Measurements from ENCODE around the gene JSRP1. TPM values are rescaled to one million over a fixed set of nuclear protein-coding genes. Genes with fewer than 3 reads are reported as not detected.

JSRP1 gene
- total and polyA plus RNA-seq, 10 of the 15 experiments (the other 5 are each of a cell fraction or from before 2014, with no cell fraction given), result 0.41 to 0.91 (median 0.49) TPM; not detected in 7

DNA sequence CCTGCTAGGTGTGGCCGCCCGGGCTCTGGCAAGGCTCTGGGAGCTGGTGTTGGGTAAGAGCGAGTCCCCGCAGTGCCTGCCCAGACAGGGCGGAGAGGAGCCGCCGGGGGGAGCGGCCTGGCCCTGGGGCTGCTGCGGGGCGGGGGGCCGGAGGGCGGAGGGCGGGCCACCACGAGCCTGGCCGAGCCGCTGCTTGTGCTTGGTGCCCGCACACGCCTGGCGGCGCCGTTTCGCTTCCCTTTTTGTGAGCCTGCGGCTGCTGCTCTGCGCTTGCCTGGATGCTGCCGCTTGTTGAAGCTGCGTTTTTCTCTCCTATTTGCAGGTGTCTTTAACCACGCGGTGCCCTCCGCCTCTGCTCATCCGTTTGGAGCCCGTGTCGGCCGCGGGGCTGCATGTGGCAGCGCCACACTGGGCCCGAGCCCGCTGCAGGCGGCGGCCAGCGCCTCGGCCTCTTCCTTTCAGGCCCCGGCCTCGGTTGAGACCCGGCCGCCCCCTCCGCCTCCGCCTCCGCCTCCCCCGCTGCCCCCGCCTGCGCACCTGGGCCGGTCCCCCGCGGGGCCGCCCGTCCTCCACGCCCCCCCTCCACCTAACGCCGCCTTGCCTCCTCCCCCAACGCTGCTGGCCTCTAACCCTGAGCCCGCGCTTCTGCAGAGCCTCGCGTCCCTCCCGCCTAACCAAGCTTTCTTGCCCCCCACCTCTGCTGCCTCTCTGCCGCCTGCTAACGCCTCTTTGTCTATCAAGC lies 28.6 kb downstream of the JSRP1 start:
- no peak for FAIRE-seq
- no peak overlapping the region for H3K4me3 ChIP-seq
- RAD21 ChIA-PET (ENCODE audit: unreplicated experiment), result interaction anchor here (0.9 to 1.5 kb wide), 3 partner anchors 8 to 72 kb away, joined by 3 to 4 read pairs (median 3); partner anchors contain the start of gene PLEKHJ1
- no peak for DNase-seq (ENCODE audit: low read depth, low spot score)
- no peak overlapping the region for H3K4me2 ChIP-seq (ENCODE audit: control insufficient read depth, insufficient read depth)
- CTCF ChIA-PET, result interaction anchor here (0.5 to 2.0 kb wide), 2 partner anchors 51 to 72 kb away, joined by 3 to 6 read pairs; no protein-coding TSS in a partner anchor
- H3K9ac ChIP-seq (ENCODE audit: control insufficient read depth, insufficient read depth, low read length), result no peak overlapping the region
- H2AFZ ChIP-seq (ENCODE audit: control insufficient read depth, low read depth, low read length), result no peak overlapping the region
- POLR2A ChIA-PET, result interaction anchor here (1.0 kb wide), 1 partner anchor 60 kb away, joined by 5 read pairs; no protein-coding TSS in a partner anchor
- peaks cover 0 to 41% of the 10 kb centered on the region in 2 experiments; a peak in 3 of 4 replicates for H3K36me3 ChIP-seq (ENCODE audit: control insufficient read depth in 2 of 2, insufficient read depth in 2 of 2, low read length in 1 of 2)
- H4K20me1 ChIP-seq (ENCODE audit: control insufficient read depth, insufficient read depth), result no peaks in the 10 kb centered on the region
- H3K4me1 ChIP-seq (ENCODE audit: control insufficient read depth, insufficient read depth, low read length), result no peaks in the 10 kb centered on the region; the same call in 1 of the 2 replicates
- SMC1A ChIA-PET (ENCODE audit: uncharacterized antibody, unreplicated experiment), result no interaction called here
- intact Hi-C loops (cut with micrococcal nuclease; ENCODE audit: unreplicated experiment), result no loop called here
- no peaks in the 10 kb centered on the region for H3K79me2 ChIP-seq (ENCODE audit: control insufficient read depth, insufficient read depth, low read length)
- in situ Hi-C loops (cut with MboI), result no loop called here
- no peaks in the 10 kb centered on the region for H3K9me3 ChIP-seq (replicated peaks; ENCODE audit: control insufficient read depth, insufficient read depth, low read length)
- H3K27me3 ChIP-seq (replicated peaks in 1 of 2; ENCODE audit: control insufficient read depth in 2 of 2, insufficient read depth in 2 of 2, low read length in 1 of 2), result no peaks in the 10 kb centered on the region
- peak; percentile 75 for ATAC-seq
- 6% methylated on average over 39 of the region's 67 CpGs for WGBS (ENCODE audit: insufficient coverage, insufficient replicate concordance, low lambda C conversion rate, missing lambda C conversion rate)
- BruUV-seq (replicated peaks), result no TSS peak
- H3K27ac ChIP-seq (ENCODE audit: control insufficient read depth, insufficient read depth), result no peak overlapping the region
- TF ChIP-seq DPF2 (IDR thresholded peaks at IDR 0.05) (0 out of 2 replicates have a peak, but pooled peaks have one; percentile 34), SREBF2 (IDR thresholded peaks at IDR 0.05; ENCODE audit: low read length) (no peak), JUNB (IDR thresholded peaks at IDR 0.05) (no peak), POLR2AphosphoS2 (IDR thresholded peaks at IDR 0.05; ENCODE audit: low read depth, low read length) (no peak; the same call in 1 of the 2 replicates), ELK1 (IDR thresholded peaks at IDR 0.05; ENCODE audit: low read depth, low read length) (no peak), SPI1 (IDR thresholded peaks at IDR 0.05; ENCODE audit: borderline replicate concordance, insufficient read depth, low read depth, low read length) (peak; percentile 74; the same call in 1 of the 2 replicates), ZNF217 (IDR thresholded peaks at IDR 0.05) (no peak), CEBPZ (IDR thresholded peaks at IDR 0.05; ENCODE audit: low read depth, low read length) (no peak), BHLHE40 (IDR thresholded peaks at IDR 0.05; ENCODE audit: borderline replicate concordance in 1 of 2, low read depth in 2 of 2, low read length in 1 of 2) (peak; percentile 48 to 65; a peak in 2 of 4 replicates)
- TF ChIP-seq, protein P1, sequence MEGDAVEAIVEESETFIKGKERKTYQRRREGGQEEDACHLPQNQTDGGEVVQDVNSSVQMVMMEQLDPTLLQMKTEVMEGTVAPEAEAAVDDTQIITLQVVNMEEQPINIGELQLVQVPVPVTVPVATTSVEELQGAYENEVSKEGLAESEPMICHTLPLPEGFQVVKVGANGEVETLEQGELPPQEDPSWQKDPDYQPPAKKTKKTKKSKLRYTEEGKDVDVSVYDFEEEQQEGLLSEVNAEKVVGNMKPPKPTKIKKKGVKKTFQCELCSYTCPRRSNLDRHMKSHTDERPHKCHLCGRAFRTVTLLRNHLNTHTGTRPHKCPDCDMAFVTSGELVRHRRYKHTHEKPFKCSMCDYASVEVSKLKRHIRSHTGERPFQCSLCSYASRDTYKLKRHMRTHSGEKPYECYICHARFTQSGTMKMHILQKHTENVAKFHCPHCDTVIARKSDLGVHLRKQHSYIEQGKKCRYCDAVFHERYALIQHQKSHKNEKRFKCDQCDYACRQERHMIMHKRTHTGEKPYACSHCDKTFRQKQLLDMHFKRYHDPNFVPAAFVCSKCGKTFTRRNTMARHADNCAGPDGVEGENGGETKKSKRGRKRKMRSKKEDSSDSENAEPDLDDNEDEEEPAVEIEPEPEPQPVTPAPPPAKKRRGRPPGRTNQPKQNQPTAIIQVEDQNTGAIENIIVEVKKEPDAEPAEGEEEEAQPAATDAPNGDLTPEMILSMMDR (IDR thresholded peaks at IDR 0.05 in 2 of 3, conservative IDR thresholded peaks at IDR 0.05 in 1 of 3; ENCODE audit: control insufficient read depth in 2 of 3, extremely low read depth in 1 of 3, insufficient read depth in 1 of 3, low read depth in 3 of 3, low read length in 3 of 3), result peak in 2 of 3 experiments; percentile 31 to 34; a peak in 3 of 6 replicates
- TF ChIP-seq, protein P2, sequence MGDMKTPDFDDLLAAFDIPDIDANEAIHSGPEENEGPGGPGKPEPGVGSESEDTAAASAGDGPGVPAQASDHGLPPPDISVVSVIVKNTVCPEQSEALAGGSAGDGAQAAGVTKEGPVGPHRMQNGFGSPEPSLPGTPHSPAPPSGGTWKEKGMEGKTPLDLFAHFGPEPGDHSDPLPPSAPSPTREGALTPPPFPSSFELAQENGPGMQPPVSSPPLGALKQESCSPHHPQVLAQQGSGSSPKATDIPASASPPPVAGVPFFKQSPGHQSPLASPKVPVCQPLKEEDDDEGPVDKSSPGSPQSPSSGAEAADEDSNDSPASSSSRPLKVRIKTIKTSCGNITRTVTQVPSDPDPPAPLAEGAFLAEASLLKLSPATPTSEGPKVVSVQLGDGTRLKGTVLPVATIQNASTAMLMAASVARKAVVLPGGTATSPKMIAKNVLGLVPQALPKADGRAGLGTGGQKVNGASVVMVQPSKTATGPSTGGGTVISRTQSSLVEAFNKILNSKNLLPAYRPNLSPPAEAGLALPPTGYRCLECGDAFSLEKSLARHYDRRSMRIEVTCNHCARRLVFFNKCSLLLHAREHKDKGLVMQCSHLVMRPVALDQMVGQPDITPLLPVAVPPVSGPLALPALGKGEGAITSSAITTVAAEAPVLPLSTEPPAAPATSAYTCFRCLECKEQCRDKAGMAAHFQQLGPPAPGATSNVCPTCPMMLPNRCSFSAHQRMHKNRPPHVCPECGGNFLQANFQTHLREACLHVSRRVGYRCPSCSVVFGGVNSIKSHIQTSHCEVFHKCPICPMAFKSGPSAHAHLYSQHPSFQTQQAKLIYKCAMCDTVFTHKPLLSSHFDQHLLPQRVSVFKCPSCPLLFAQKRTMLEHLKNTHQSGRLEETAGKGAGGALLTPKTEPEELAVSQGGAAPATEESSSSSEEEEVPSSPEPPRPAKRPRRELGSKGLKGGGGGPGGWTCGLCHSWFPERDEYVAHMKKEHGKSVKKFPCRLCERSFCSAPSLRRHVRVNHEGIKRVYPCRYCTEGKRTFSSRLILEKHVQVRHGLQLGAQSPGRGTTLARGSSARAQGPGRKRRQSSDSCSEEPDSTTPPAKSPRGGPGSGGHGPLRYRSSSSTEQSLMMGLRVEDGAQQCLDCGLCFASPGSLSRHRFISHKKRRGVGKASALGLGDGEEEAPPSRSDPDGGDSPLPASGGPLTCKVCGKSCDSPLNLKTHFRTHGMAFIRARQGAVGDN (IDR thresholded peaks at IDR 0.05), result no peak

Measured in GM12878 (cell line).